Endothelial cell of umbilical vein (primary cell): ENCODE results near the gene RBKS. TPM values are rescaled to one million over a fixed set of nuclear protein-coding genes. Genes with fewer than 3 reads are reported as not detected.

Experiments
- BruUV-seq: library from RNA; stranded (reverse); fragments of 400-500 nt; replicated peaks from 2 replicates; lab custom pipeline; 2021; lab: Mats Ljungman, UMichigan
- CTCF ChIA-PET: fragments of 300-600, 350-600 bp; sonication (Branson Sonifier 250); formaldehyde crosslinking; loops from one replicate; lab custom pipeline; 2021; ENCODE audit warnings: antibody characterized with exemption, inconsistent platforms; lab: Charles Lee
- POLR2A ChIA-PET: fragments of 300-600, 350-600 bp; sonication (Branson Sonifier 250); formaldehyde crosslinking; loops from one replicate; lab custom pipeline; 2021; ENCODE audit warnings: antibody characterized with exemption, inconsistent platforms; lab: Charles Lee
- DNase-seq: peaks from one replicate; pipeline ENCODE4 v3.0.0-alpha.2; 2011; ENCODE audit warnings: low read depth, low spot score
- FAIRE-seq: peaks from 2 replicates; lab custom pipeline; 2011; peaks lifted over from hg19 to GRCh38; lab: Jason Lieb, UNC
- H2AFZ ChIP-seq: 2 replicates; pipeline ENCODE4 v1.6.0; 2012; ENCODE audit warnings: low read depth, low read length, control low read depth, inconsistent platforms
- H3K27ac ChIP-seq: 2 replicates; pipeline ENCODE4 v1.5.1; 2011; ENCODE audit warnings: low read depth, mild to moderate bottlenecking, control low read depth, low read length, moderate library complexity; ENCODE audit not compliant: insufficient read depth
- H3K27me3 ChIP-seq, 2 experiments: 2 replicates each; pipeline versions ENCODE4 v1.6.0 to v1.6.1; 2011; ENCODE audit warnings: low read length in 2 of 2, mixed read lengths in 1 of 2; ENCODE audit not compliant: control insufficient read depth in 2 of 2, insufficient read depth in 2 of 2
- H3K36me3 ChIP-seq, 2 experiments: 2 replicates in 1 of 2; 3 replicates in 1 of 2; pipeline ENCODE4 v1.5.1; 2011; ENCODE audit warnings: low read length in 2 of 2, mild to moderate bottlenecking in 1 of 2, moderate library complexity in 1 of 2; ENCODE audit not compliant: control insufficient read depth in 2 of 2, insufficient read depth in 2 of 2; ENCODE audit errors: extremely low read depth in 1 of 2
- H3K4me1 ChIP-seq: 3 replicates; pipeline ENCODE4 v1.5.1; 2011; ENCODE audit warnings: mild to moderate bottlenecking, low read length; ENCODE audit not compliant: control insufficient read depth, insufficient read depth; ENCODE audit errors: extremely low read depth
- H3K4me2 ChIP-seq: 2 replicates; pipeline ENCODE4 v1.6.1; 2011; ENCODE audit warnings: low read length, control low read depth, mixed read lengths; ENCODE audit not compliant: insufficient read depth
- H3K4me3 ChIP-seq, 3 experiments: fragments of 200-600 bp in 1 of 3; sonication (generic), shearing (Covaris generic) in 1 of 3; replicated peaks in 1 of 3; 2 replicates each; pipeline ENCODE4 v1.5.1; 2011 to 2016; ENCODE audit warnings: control low read depth in 3 of 3, low read length in 3 of 3, mild to moderate bottlenecking in 2 of 3, inconsistent platforms in 1 of 3, low read depth in 1 of 3, moderate library complexity in 1 of 3; ENCODE audit not compliant: insufficient read depth in 1 of 3
- H3K79me2 ChIP-seq: 2 replicates; pipeline ENCODE4 v1.6.0; 2012; ENCODE audit warnings: low read length, inconsistent platforms; ENCODE audit not compliant: control insufficient read depth, insufficient read depth
- H3K9ac ChIP-seq: replicated peaks from 2 replicates; pipeline ENCODE3; 2011; ENCODE audit warnings: low read length, control low read depth; ENCODE audit not compliant: insufficient read depth; ENCODE audit errors: extremely low read depth
- H3K9me1 ChIP-seq: replicated peaks from 3 replicates; pipeline ENCODE4 v1.6.0; 2011; ENCODE audit warnings: mild to moderate bottlenecking, low read length; ENCODE audit not compliant: control insufficient read depth, insufficient read depth; ENCODE audit errors: extremely low read depth
- H3K9me3 ChIP-seq: replicated peaks from 2 replicates; pipeline ENCODE4 v1.5.1; 2012; ENCODE audit warnings: low read length, inconsistent platforms; ENCODE audit not compliant: control insufficient read depth, insufficient read depth
- H4K20me1 ChIP-seq: replicated peaks from 2 replicates; pipeline ENCODE3; 2011; ENCODE audit warnings: mild to moderate bottlenecking, low read length; ENCODE audit not compliant: control insufficient read depth, insufficient read depth; ENCODE audit errors: extremely low read depth
- EZH2 ChIP-seq: IDR thresholded peaks from 2 replicates; pipeline ENCODE4 v1.6.1; 2012; ENCODE audit warnings: borderline replicate concordance, low read depth, mild to moderate bottlenecking, moderate library complexity, low read length, inconsistent platforms; ENCODE audit not compliant: severe bottlenecking
- FOS ChIP-seq: IDR thresholded peaks from 2 replicates; pipeline ENCODE4 v1.6.1; 2011; ENCODE audit warnings: mild to moderate bottlenecking, low read length, moderate library complexity, borderline replicate concordance; ENCODE audit not compliant: insufficient read depth
- GATA2 ChIP-seq: IDR thresholded peaks from 2 replicates; pipeline ENCODE4 v1.7.0; 2011; ENCODE audit warnings: low read depth, mild to moderate bottlenecking, moderate library complexity, mixed read lengths, low read length; ENCODE audit not compliant: insufficient read length, insufficient read depth
- JUN ChIP-seq: IDR thresholded peaks from 2 replicates; pipeline ENCODE4 v1.6.1; 2011; ENCODE audit warnings: borderline replicate concordance, low read depth; ENCODE audit not compliant: insufficient read length, insufficient read depth
- MAX ChIP-seq: IDR thresholded peaks from 2 replicates; pipeline ENCODE4 v1.6.1; 2011; ENCODE audit not compliant: insufficient read depth, insufficient read length
- MYC ChIP-seq: IDR thresholded peaks from one replicate; pipeline ENCODE4 v1.6.1; 2011; ENCODE audit warnings: mild to moderate bottlenecking, low read depth, low read length
- POLR2A ChIP-seq: IDR thresholded peaks from 2 replicates; pipeline ENCODE4 v1.6.1; 2012; ENCODE audit warnings: low read depth, mild to moderate bottlenecking, control low read depth, low read length
- POLR2AphosphoS5 ChIP-seq: IDR thresholded peaks from 2 replicates; pipeline ENCODE4 v1.6.1; 2012; ENCODE audit warnings: low read depth, mild to moderate bottlenecking, control low read depth, low read length, moderate library complexity; ENCODE audit not compliant: insufficient read depth
- dilution Hi-C: fragments of 300-500 bp; cut with MboI; formaldehyde crosslinking; loops from one replicate; pipeline ENCODE4 v1.15.0; 2019; ENCODE audit warnings: low sequenced_read_pairs; ENCODE audit not compliant: extremely low pct_ligation_motif_present
- intact Hi-C: fragments of 100-400 bp; cut with micrococcal nuclease; formaldehyde crosslinking; loops from one replicate; pipeline ENCODE4 v1.10.0; 2022
- polyA plus RNA-seq, 4 experiments: library from polyadenylated mRNA; depleted of rRNA in 3 of 4; stranded (reverse) in 3 of 4; unstranded in 1 of 4; fragments of >200 nt; gene quantifications; 2 replicates each; pipeline versions ENCODE4 v1.2.1 to v1.2.3, GENCODE V29; 2011 to 2012; ENCODE audit warnings: missing spikeins in 1 of 4
- total RNA-seq: library from RNA; stranded (reverse); gene quantifications from 2 replicates; pipeline ENCODE4 v1.2.3, GENCODE V29; 2021
- TF ChIP-seq, protein P1 (sequence below), 2 donors: IDR thresholded peaks; 1 replicate in 1 of 2; 2 replicates in 1 of 2; pipeline ENCODE4 v1.5.1; 2011; ENCODE audit warnings: low read length in 2 of 2, mild to moderate bottlenecking in 2 of 2, moderate library complexity in 2 of 2, control low read depth in 1 of 2, inconsistent platforms in 1 of 2, low read depth in 1 of 2; ENCODE audit not compliant: insufficient read depth in 1 of 2; ENCODE audit errors: extremely low read depth in 1 of 2

The RBKS gene
- total and polyA plus RNA-seq, 2 donors (not counting 3 experiments of a cell fraction or from before 2014, with no cell fraction given) = 0.64 to 1.8 TPM

DNA sequence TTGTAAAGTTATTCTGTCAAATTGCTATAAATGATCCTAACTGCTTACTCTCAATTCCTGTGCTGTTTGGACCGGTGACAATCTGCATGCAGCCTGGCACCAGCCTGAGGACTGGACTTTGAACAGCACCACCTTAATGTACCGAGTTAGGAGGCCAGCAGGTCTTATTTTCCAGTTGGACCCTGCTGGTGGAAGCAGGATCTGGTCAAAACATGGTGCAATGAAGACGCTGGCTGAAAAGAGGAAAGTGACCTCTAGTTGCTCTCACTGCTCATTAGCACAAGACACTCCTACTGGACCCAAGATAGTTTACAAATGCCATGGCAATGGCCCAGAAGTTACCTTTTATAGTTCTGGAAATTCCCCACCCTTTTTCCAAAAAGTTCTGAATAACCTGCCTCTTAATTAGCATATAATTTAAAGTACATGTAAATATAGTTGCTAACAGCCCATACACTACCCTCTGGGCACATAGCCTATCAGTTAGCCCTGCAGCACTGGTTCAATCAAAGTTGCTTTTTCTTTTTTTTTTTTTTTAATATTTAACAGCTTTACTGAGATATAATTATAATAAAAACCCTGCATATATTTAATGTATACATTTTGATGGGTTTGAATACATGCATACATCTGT is 35.8 kb downstream of the RBKS start:
- FAIRE-seq (no peak), DNase-seq (no peak)
- no peak overlapping the region for H2AFZ ChIP-seq
- no peak overlapping the region for H3K27ac ChIP-seq
- CTCF ChIA-PET = no interaction called here
- POLR2A ChIA-PET = no interaction called here
- no TSS peak for BruUV-seq
- H3K4me2 ChIP-seq = no peak overlapping the region
- H3K79me2 ChIP-seq = no peaks in the 10 kb centered on the region
- no peak for TF ChIP-seq MYC
- no peak for TF ChIP-seq GATA2
- no peak for TF ChIP-seq EZH2
- TF ChIP-seq POLR2A = no peak
- TF ChIP-seq, protein P1, sequence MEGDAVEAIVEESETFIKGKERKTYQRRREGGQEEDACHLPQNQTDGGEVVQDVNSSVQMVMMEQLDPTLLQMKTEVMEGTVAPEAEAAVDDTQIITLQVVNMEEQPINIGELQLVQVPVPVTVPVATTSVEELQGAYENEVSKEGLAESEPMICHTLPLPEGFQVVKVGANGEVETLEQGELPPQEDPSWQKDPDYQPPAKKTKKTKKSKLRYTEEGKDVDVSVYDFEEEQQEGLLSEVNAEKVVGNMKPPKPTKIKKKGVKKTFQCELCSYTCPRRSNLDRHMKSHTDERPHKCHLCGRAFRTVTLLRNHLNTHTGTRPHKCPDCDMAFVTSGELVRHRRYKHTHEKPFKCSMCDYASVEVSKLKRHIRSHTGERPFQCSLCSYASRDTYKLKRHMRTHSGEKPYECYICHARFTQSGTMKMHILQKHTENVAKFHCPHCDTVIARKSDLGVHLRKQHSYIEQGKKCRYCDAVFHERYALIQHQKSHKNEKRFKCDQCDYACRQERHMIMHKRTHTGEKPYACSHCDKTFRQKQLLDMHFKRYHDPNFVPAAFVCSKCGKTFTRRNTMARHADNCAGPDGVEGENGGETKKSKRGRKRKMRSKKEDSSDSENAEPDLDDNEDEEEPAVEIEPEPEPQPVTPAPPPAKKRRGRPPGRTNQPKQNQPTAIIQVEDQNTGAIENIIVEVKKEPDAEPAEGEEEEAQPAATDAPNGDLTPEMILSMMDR (IDR thresholded peaks at IDR 0.05; ENCODE audit: extremely low read depth in 1 of 2, insufficient read depth in 1 of 2, low read depth in 1 of 2, low read length in 2 of 2) = no peak
- TF ChIP-seq MAX = no peak
- TF ChIP-seq FOS = no peak
- TF ChIP-seq POLR2AphosphoS5 = no peak
- TF ChIP-seq JUN = no peak
- dilution Hi-C loops = no loop called here
- H3K9me1 ChIP-seq = no peaks in the 10 kb centered on the region
- no peaks in the 10 kb centered on the region for H3K27me3 ChIP-seq
- no peak overlapping the region for H3K4me3 ChIP-seq
- H3K9me3 ChIP-seq = no peaks in the 10 kb centered on the region
- H3K4me1 ChIP-seq = peaks cover 8% of the 10 kb centered on the region
- no peaks in the 10 kb centered on the region for H3K36me3 ChIP-seq
- no peaks in the 10 kb centered on the region for H4K20me1 ChIP-seq
- no peak overlapping the region for H3K9ac ChIP-seq
- intact Hi-C loops = no loop called here
